ENCODE results near the gene FOXJ3. TPM values are rescaled to one million over a fixed set of nuclear protein-coding genes. Genes with fewer than 3 reads are reported as not detected.

FOXJ3 gene
- total and polyA plus RNA-seq, 8 donors: 39.6 to 65.2 (median 57.0) TPM

- Histone ChIP-seq H3K27ac (no peak overlapping the region), H3K27me3 (no peaks in the 10 kb centered on the region), H3K36me3 (no peaks in the 10 kb centered on the region), H3K4me3 (no peak overlapping the region), H3K4me1 (peaks cover 0 to 14% of the 10 kb centered on the region in 2 donors), H3K9me3 (peaks cover 0 to 10% of the 10 kb centered on the region in 2 donors)
- intact Hi-C loops (cut with DNase I): no loop called here
- TF ChIP-seq CTCF (IDR thresholded peaks at IDR 0.05): no peak
- ATAC-seq (no peak), DNase-seq (no peak)
Observed at GRCh38 chr1:42163536-42164503, 171.2 kb downstream of the FOXJ3 start.

- intact Hi-C loops (cut with DNase I): no loop called here
Observed at GRCh38 chr1:42163114-42163513, 171.9 kb downstream of the FOXJ3 start.

GRCh38 chr1:42162181-42162580, 172.9 kb downstream of the FOXJ3 start:
- no peaks in the 10 kb centered on the region for H3K27me3 ChIP-seq
- no peak overlapping the region for H3K4me3 ChIP-seq
- H3K36me3 ChIP-seq: no peaks in the 10 kb centered on the region
- DNase-seq (no peak), ATAC-seq (no peak)
- intact Hi-C loops (cut with DNase I): no loop called here
- peaks cover 0 to 14% of the 10 kb centered on the region in 2 donors for H3K4me1 ChIP-seq
- TF ChIP-seq CTCF (IDR thresholded peaks at IDR 0.05): no peak
- no peak overlapping the region for H3K27ac ChIP-seq
- peaks cover 0 to 10% of the 10 kb centered on the region in 2 donors for H3K9me3 ChIP-seq

More at GRCh38 chr1:42163114-42163513, 171.9 kb downstream of the FOXJ3 start:
- Histone ChIP-seq H3K27me3 (no peaks in the 10 kb centered on the region), H3K27ac (no peak overlapping the region), H3K4me3 (no peak overlapping the region), H3K36me3 (no peaks in the 10 kb centered on the region), H3K4me1 (peaks cover 0 to 14% of the 10 kb centered on the region in 2 donors), H3K9me3 (peaks cover 0 to 10% of the 10 kb centered on the region in 2 donors)
- TF ChIP-seq CTCF (IDR thresholded peaks at IDR 0.05): no peak
- DNase-seq (no peak), ATAC-seq (no peak)

GRCh38 chr1:42158189-42158588, 176.8 kb downstream of the FOXJ3 start:
- no peak for TF ChIP-seq CTCF (IDR thresholded peaks at IDR 0.05)
- Histone ChIP-seq H3K27ac (no peak overlapping the region), H3K36me3 (no peaks in the 10 kb centered on the region), H3K9me3 (peaks cover 0 to 10% of the 10 kb centered on the region in 2 donors), H3K4me1 (no peaks in the 10 kb centered on the region), H3K4me3 (no peak overlapping the region), H3K27me3 (no peaks in the 10 kb centered on the region)
- ATAC-seq (no peak), DNase-seq (no peak)
- intact Hi-C loops (cut with DNase I): no loop called here

GRCh38 chr1:42157667-42158066, 177.4 kb downstream of the FOXJ3 start:
- intact Hi-C loops (cut with DNase I): no loop called here
- Histone ChIP-seq H3K36me3 (no peaks in the 10 kb centered on the region), H3K4me3 (no peak overlapping the region), H3K27ac (no peak overlapping the region), H3K27me3 (no peaks in the 10 kb centered on the region), H3K4me1 (no peaks in the 10 kb centered on the region), H3K9me3 (peaks cover 0 to 10% of the 10 kb centered on the region in 2 donors)
- ATAC-seq: no peak
- no peak for DNase-seq
- no peak for TF ChIP-seq CTCF (IDR thresholded peaks at IDR 0.05)

Measured in left lung (tissue), 10 donors.